ENCODE measurements around the gene FGD6. TPM values are rescaled to one million over a fixed set of nuclear protein-coding genes. Genes with fewer than 3 reads are reported as not detected.

FGD6 gene
- total RNA-seq = 13.2 and 13.3 TPM in 2 replicates

- peak; percentile 58 for FAIRE-seq
- H3K4me3 ChIP-seq (ENCODE audit: low read depth, low read length) = peak within 1 kb of the TSS; percentile 82
- H3K27me3 ChIP-seq (ENCODE audit: control insufficient read depth, insufficient read depth, low read length) = no peaks in the 10 kb centered on the region
- peak; percentile 71 for TF ChIP-seq CTCF (IDR thresholded peaks at IDR 0.05; ENCODE audit: insufficient read depth, low read length, severe bottlenecking)
- DNase-seq (ENCODE audit: low read depth) = peak; percentile 97
- H3K36me3 ChIP-seq (ENCODE audit: control insufficient read depth, insufficient read depth, low read length) = no peaks in the 10 kb centered on the region
Observed at GRCh38 chr12:95217377-95218149, at the start of gene FGD6, which contains the start of gene VEZT. Gene FGD6 (minus strand): TSS chr12:95217467. CDS start chr12:95217240, 227 bp downstream. Gene VEZT (plus strand): TSS chr12:95217807. CDS start chr12:95217851, 44 bp downstream.

GRCh38 chr12:95266254-95266653, 49.0 kb upstream of the FGD6 start:
- Histone ChIP-seq H3K27me3 (ENCODE audit: control insufficient read depth, insufficient read depth, low read length) (no peaks in the 10 kb centered on the region), H3K36me3 (ENCODE audit: control insufficient read depth, insufficient read depth, low read length) (peaks cover 13% of the 10 kb centered on the region), H3K4me3 (ENCODE audit: low read depth, low read length) (no peak overlapping the region)
- no peak for DNase-seq (ENCODE audit: low read depth)
- no peak for FAIRE-seq
- TF ChIP-seq CTCF (IDR thresholded peaks at IDR 0.05; ENCODE audit: insufficient read depth, low read length, severe bottlenecking) = no peak

GRCh38 chr12:95265765-95266164, 48.5 kb upstream of the FGD6 start:
- no peak for TF ChIP-seq CTCF (IDR thresholded peaks at IDR 0.05; ENCODE audit: insufficient read depth, low read length, severe bottlenecking)
- no peak for FAIRE-seq
- H3K36me3 ChIP-seq (ENCODE audit: control insufficient read depth, insufficient read depth, low read length) = peaks cover 13% of the 10 kb centered on the region

GRCh38 chr12:95262808-95263207, 45.5 kb upstream of the FGD6 start:
- FAIRE-seq (no peak), DNase-seq (ENCODE audit: low read depth) (peak; percentile 22)
- Histone ChIP-seq H3K27me3 (ENCODE audit: control insufficient read depth, insufficient read depth, low read length) (no peaks in the 10 kb centered on the region), H3K4me3 (ENCODE audit: low read depth, low read length) (no peak overlapping the region), H3K36me3 (ENCODE audit: control insufficient read depth, insufficient read depth, low read length) (peaks cover 10% of the 10 kb centered on the region)
- no peak for TF ChIP-seq CTCF (IDR thresholded peaks at IDR 0.05; ENCODE audit: insufficient read depth, low read length, severe bottlenecking)

More at GRCh38 chr12:95265765-95266164, 48.5 kb upstream of the FGD6 start:
- Histone ChIP-seq H3K27me3 (ENCODE audit: control insufficient read depth, insufficient read depth, low read length) (no peaks in the 10 kb centered on the region), H3K4me3 (ENCODE audit: low read depth, low read length) (no peak overlapping the region)
- no peak for DNase-seq (ENCODE audit: low read depth)

GRCh38 chr12:95261109-95261508, 43.8 kb upstream of the FGD6 start:
- FAIRE-seq (no peak), DNase-seq (ENCODE audit: low read depth) (no peak)
- H3K27me3 ChIP-seq (ENCODE audit: control insufficient read depth, insufficient read depth, low read length) = no peaks in the 10 kb centered on the region
- no peak overlapping the region for H3K4me3 ChIP-seq (ENCODE audit: low read depth, low read length)
- TF ChIP-seq CTCF (IDR thresholded peaks at IDR 0.05; ENCODE audit: insufficient read depth, low read length, severe bottlenecking) = no peak
- peaks cover 7% of the 10 kb centered on the region for H3K36me3 ChIP-seq (ENCODE audit: control insufficient read depth, insufficient read depth, low read length)
